GM13976 (cell line): Measurements from ENCODE around the gene TENM4.

Source experiments
- DNase-seq: peaks from one replicate; pipeline ENCODE4 v3.0.0; 2012; ENCODE audit warnings: low spot score
- in situ Hi-C: fragments of 300-500 bp; cut with MboI; formaldehyde crosslinking; loops from one replicate; pipeline ENCODE4 v1.12.0; 2022; ENCODE audit warnings: low sequenced_read_pairs, mixed read lengths, inconsistent platforms; ENCODE audit not compliant: unreplicated experiment
- TF ChIP-seq, protein P1 (sequence below): IDR thresholded peaks from 2 replicates; pipeline ENCODE4 v1.5.1; 2012; ENCODE audit warnings: borderline replicate concordance, mild to moderate bottlenecking; ENCODE audit not compliant: insufficient read depth; ENCODE audit errors: extremely low read depth, missing control alignments, control extremely low read depth

Gene TENM4

DNA sequence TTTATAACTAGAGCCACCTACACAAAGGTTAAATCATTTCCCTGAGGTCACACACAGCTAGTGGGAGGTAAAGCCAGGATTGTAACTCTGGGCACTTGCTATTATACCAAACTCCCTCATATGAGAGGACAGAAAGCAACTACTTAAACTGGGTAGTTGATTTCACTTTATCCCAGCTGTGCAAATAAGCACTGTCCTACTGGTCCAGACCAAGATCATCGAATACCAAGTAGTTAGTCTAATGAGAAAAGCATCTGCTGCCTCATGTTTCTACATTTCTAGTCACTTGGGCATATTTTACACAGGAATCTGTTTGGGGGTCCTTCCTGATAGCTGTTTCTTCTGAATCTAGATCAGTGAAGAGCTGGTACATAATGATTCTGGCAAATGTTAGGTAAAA, 687.5 kb downstream of the TENM4 start:
- TF ChIP-seq, protein P1, sequence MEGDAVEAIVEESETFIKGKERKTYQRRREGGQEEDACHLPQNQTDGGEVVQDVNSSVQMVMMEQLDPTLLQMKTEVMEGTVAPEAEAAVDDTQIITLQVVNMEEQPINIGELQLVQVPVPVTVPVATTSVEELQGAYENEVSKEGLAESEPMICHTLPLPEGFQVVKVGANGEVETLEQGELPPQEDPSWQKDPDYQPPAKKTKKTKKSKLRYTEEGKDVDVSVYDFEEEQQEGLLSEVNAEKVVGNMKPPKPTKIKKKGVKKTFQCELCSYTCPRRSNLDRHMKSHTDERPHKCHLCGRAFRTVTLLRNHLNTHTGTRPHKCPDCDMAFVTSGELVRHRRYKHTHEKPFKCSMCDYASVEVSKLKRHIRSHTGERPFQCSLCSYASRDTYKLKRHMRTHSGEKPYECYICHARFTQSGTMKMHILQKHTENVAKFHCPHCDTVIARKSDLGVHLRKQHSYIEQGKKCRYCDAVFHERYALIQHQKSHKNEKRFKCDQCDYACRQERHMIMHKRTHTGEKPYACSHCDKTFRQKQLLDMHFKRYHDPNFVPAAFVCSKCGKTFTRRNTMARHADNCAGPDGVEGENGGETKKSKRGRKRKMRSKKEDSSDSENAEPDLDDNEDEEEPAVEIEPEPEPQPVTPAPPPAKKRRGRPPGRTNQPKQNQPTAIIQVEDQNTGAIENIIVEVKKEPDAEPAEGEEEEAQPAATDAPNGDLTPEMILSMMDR = no peak
- DNase-seq = no peak
- in situ Hi-C loops = no loop called here

DNA sequence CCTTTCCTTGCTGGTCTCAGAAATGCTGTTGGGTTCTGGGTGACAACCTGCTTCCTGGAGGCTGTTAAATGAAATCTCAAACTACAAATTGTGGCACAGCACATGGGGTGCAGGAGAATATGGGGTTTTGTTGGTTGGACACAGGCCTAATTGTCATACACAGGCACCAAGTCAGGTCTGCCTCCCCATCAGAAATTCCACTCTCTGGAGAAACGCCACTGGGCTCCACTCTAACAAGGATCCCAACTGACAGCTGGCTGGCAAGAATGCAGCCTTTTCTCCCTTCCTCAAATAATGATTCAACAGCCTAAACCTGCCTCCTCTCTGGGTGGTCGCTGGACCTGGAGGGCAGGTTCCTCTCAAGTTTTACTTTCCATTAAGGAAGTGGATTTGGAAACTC, 688.3 kb downstream of the TENM4 start:
- in situ Hi-C loops = no loop called here
- DNase-seq = no peak

DNA sequence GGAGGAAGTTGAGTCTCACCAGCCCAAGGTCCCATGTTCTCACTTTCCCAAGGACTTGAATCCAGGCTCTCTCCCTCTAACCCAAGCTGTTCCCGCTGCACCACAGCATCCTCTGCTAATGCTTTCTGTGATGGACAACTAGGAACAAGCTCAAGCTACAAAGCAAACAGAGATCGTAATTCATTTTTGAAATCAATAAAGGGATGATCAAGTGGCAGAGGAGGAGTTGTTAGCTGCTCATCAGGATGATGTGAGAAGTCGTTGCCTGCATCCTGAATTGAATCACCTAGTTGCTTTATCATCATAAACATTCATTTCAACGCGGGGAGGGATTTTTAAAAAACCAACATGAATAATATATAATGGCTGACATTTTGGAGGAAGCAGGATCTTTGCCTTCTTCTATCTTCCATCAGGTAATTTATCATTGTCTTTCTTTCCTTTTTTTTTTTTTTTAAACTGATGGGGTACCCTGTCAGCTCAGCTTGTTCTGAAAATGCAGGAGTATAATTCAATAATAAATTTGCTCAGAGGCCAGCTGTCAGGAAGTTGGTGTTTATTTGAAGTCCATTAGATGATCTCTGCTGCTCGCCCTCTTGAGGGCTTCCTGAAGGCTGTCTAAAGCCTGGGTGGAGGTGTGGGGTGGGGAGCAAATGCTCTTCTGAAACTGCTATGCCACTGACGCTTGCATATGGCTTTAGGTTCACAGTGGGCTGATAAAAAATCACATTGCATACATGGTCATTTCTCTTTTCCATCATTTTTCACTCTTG, 691.7 kb downstream of the TENM4 start:
- DNase-seq = no peak
- in situ Hi-C loops = no loop called here
- TF ChIP-seq, protein P1 = no peak

More for the DNA sequence above, 688.3 kb downstream of the TENM4 start:
- TF ChIP-seq, protein P1 = no peak

DNA sequence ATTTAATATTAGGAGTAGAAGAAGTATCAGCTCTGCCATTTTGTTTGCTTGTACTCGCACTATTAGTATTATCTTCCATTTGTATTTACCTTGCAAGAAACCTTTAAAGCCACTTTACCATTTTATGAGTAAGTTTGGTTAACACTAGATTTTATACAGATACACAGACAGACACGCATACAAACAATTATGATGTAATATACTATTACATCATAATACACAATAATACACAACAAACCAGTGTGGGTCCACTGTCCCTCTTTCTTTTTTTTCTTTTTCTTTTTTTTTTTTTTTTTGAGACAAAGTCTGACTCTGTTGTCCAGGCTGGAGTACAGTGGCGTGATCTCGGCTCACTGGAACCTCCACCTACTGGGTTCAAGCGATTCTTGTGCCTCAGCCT, 695.9 kb downstream of the TENM4 start:
- DNase-seq = no peak
- TF ChIP-seq, protein P1 = no peak
- in situ Hi-C loops = no loop called here

DNA sequence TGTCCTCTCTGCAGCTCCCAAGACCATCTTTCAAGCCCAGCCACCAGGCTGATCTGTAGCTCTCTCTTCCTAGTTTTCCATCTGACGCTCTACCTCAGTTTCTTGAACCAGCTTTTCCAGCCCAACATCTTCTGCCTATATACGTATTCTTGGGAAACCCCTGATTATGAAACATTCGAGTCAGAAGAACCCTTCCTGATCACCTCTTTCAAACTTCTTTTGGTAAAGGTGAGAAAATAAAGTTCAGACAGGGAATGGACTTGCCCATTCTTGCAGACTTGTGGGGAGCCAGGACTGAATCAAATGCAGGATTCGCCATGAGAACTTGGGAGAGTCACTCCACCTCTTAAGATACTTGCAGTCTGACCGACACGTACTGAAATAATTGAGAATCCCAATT, 696.6 kb downstream of the TENM4 start:
- TF ChIP-seq, protein P1 = no peak
- in situ Hi-C loops = no loop called here

DNA sequence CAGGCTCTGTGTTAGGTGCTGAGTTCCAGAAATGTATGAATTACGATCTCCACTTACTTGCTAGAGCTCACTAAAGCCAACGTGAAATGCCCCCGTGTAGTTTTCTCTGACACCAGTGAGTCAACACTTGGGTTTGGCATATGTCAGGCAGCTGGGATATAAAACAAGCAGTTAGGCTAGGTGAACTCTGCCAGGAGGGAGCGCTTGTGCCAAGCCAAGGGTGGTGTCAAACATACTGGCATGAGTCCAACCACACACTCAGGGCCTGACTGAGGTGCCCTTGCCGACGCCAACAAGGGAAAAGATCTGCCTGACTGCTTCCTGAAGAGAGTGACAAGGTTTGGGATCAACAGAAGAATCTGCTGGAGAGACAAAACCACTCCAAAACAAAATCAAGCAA, 698.4 kb downstream of the TENM4 start:
- in situ Hi-C loops = no loop called here
- TF ChIP-seq, protein P1 = no peak
- no peak for DNase-seq

More for the DNA sequence above, 696.6 kb downstream of the TENM4 start:
- DNase-seq = no peak
